ENCODE measurements around the gene MGLL. TPM values are rescaled to one million over a fixed set of nuclear protein-coding genes. Genes with fewer than 3 reads are reported as not detected.

Gene MGLL
- 0.17 TPM for polyA plus RNA-seq (2013, experiment 1 of 2)
- 0.20 TPM for polyA plus RNA-seq (2013, experiment 2 of 2)

DNA sequence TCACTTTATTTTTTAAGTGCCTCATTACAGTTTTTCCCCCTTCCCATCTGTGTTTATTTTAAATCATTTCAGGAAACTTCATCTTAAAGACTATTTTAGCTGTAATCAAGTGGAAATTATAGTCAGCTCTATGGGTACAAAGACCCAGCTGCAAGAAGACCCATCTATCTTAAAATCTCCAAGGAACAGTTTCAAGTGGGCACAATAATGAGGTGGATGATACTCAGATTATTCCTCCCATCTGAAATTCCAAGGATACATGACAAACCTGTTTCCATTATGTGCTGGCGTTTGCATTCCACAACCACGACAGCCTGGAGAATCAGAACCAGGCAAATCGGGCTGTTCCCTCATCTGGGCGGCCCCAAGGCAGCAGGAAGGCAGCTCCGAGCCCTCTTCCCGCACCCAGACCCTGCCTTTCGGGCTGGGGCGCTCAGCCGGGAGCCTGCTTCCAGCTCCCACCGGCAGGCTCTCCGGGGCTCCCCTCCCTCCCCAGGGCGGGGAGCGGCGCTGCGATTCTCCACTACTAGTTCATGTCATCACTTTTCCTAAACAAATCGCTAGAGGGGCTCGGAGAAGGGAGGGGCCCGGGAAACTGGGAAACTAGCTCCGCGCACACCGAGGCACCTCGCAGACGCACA, at the start of gene MGLL:
Gene MGLL, minus strand, starts transcription at position 475 of the 641 bp plus-strand sequence. Its CDS starts 197 bp downstream, at position 278.
- Histone ChIP-seq H4K8ac (ENCODE audit: low read depth, low read length) (no peak within 1 kb of the TSS), H2BK5ac (ENCODE audit: low read length) (no peak within 1 kb of the TSS), H4K5ac (ENCODE audit: low read length) (no peak within 1 kb of the TSS), H2BK15ac (replicated peaks; ENCODE audit: low read depth) (no peak within 1 kb of the TSS), H3K36me3 (ENCODE audit: control insufficient read depth, insufficient read depth, low read length) (no peaks in the 10 kb centered on the region), H3K27me3 (ENCODE audit: insufficient read depth, low read length, poor library complexity) (peaks cover 6% of the 10 kb centered on the region), H3K4me3 (ENCODE audit: low read length) (peak within 1 kb of the TSS; percentile 47), H2AK5ac (ENCODE audit: low read length) (no peak within 1 kb of the TSS), H3K18ac (ENCODE audit: low read length) (no peak within 1 kb of the TSS), H3K79me2 (ENCODE audit: control insufficient read depth, insufficient read depth, low read length) (no peaks in the 10 kb centered on the region), H3K4me1 (ENCODE audit: control insufficient read depth, low read depth, low read length) (no peaks in the 10 kb centered on the region), H3K79me1 (ENCODE audit: low read length) (no peaks in the 10 kb centered on the region), H3K56ac (ENCODE audit: low read length) (peak within 1 kb of the TSS; percentile 76), H3K9ac (ENCODE audit: low read length) (peak within 1 kb of the TSS; percentile 50), H3K4me2 (ENCODE audit: low read length) (peak within 1 kb of the TSS; percentile 96), H3K27ac (ENCODE audit: low read depth, low read length) (no peak within 1 kb of the TSS), H2BK120ac (ENCODE audit: low read depth, low read length) (no peak within 1 kb of the TSS), H3K4ac (ENCODE audit: low read depth, low read length) (no peak within 1 kb of the TSS), H3K23ac (ENCODE audit: low read length) (peak within 1 kb of the TSS; percentile 90)
- DNase-seq, result peak; percentile 34
- WGBS (ENCODE audit: extremely low coverage, insufficient coverage, low lambda C conversion rate), result no CpG with 5 or more reads among the region's 23 CpGs

DNA sequence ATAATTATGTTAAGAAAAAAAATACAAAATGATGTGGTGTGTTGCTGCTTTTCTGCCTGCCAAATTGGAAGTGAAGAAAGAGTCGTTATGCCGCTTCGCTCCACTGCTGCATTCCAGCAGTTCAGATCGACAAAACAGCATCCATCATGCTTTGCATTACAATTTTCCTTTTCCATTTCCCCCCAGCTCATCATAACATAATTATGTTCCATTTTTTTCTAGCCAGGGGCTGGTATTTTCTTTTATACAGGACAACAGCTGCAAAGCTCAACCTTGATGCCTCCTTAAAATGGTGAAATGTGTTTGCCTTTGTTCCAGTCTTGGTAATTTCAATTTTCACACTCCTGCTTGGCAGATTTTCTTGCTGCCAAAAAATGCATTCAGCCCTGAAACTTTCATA, 47.8 kb upstream of the MGLL start:
- Histone ChIP-seq H3K79me2 (ENCODE audit: control insufficient read depth, insufficient read depth, low read length) (no peaks in the 10 kb centered on the region), H3K36me3 (ENCODE audit: control insufficient read depth, insufficient read depth, low read length) (no peaks in the 10 kb centered on the region), H3K4me2 (ENCODE audit: low read length) (no peak overlapping the region), H3K4me1 (ENCODE audit: control insufficient read depth, low read depth, low read length) (no peaks in the 10 kb centered on the region), H2BK120ac (ENCODE audit: low read depth, low read length) (no peak overlapping the region), H3K18ac (ENCODE audit: low read length) (no peak overlapping the region), H3K27ac (ENCODE audit: low read depth, low read length) (no peak overlapping the region), H3K4me3 (ENCODE audit: low read length) (no peak overlapping the region), H4K8ac (ENCODE audit: low read depth, low read length) (no peak overlapping the region), H3K23ac (ENCODE audit: low read length) (no peak overlapping the region), H3K4ac (ENCODE audit: low read depth, low read length) (no peak overlapping the region), H2BK15ac (replicated peaks; ENCODE audit: low read depth) (no peak overlapping the region), H3K9ac (ENCODE audit: low read length) (no peak overlapping the region), H3K79me1 (ENCODE audit: low read length) (no peaks in the 10 kb centered on the region), H3K27me3 (ENCODE audit: insufficient read depth, low read length, poor library complexity) (no peaks in the 10 kb centered on the region), H4K5ac (ENCODE audit: low read length) (no peak overlapping the region), H3K56ac (ENCODE audit: low read length) (no peak overlapping the region), H2BK5ac (ENCODE audit: low read length) (no peak overlapping the region), H2AK5ac (ENCODE audit: low read length) (no peak overlapping the region)
- no CpG with 5 or more reads among the region's 4 CpGs for WGBS (ENCODE audit: extremely low coverage, insufficient coverage, low lambda C conversion rate)
- DNase-seq, result no peak

DNA sequence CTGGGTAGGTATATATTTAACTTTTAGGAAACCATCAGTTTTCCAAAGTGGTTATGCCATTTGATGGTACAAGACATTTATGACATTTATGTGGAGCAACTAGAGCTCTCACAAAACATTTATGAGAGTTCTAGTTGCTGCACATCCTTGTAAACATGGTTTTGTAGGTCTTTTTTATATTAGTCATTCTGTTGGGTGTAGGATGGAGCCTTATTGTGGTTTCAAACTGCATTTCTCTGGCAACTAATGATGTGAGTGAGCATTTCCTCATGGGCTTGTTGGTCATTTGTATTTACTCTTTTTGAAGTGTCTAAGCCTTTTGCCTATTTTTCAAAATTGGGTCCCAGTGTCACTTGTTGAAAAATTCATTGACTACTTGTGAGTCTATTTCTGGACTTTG, 45.7 kb upstream of the MGLL start:
- H4K8ac ChIP-seq (ENCODE audit: low read depth, low read length), result no peak overlapping the region
- H3K4me2 ChIP-seq (ENCODE audit: low read length), result no peak overlapping the region
- no peak for DNase-seq
- H3K79me1 ChIP-seq (ENCODE audit: low read length), result no peaks in the 10 kb centered on the region
- H3K18ac ChIP-seq (ENCODE audit: low read length), result no peak overlapping the region
- no peak overlapping the region for H2BK15ac ChIP-seq (replicated peaks; ENCODE audit: low read depth)
- H2AK5ac ChIP-seq (ENCODE audit: low read length), result no peak overlapping the region
- no peak overlapping the region for H2BK5ac ChIP-seq (ENCODE audit: low read length)
- H3K4me1 ChIP-seq (ENCODE audit: control insufficient read depth, low read depth, low read length), result no peaks in the 10 kb centered on the region
- no peaks in the 10 kb centered on the region for H3K36me3 ChIP-seq (ENCODE audit: control insufficient read depth, insufficient read depth, low read length)
- no peak overlapping the region for H3K4me3 ChIP-seq (ENCODE audit: low read length)
- H3K56ac ChIP-seq (ENCODE audit: low read length), result no peak overlapping the region
- H3K9ac ChIP-seq (ENCODE audit: low read length), result no peak overlapping the region
- H3K79me2 ChIP-seq (ENCODE audit: control insufficient read depth, insufficient read depth, low read length), result no peaks in the 10 kb centered on the region
- no peak overlapping the region for H3K23ac ChIP-seq (ENCODE audit: low read length)
- H2BK120ac ChIP-seq (ENCODE audit: low read depth, low read length), result no peak overlapping the region
- H3K27ac ChIP-seq (ENCODE audit: low read depth, low read length), result no peak overlapping the region
- no peak overlapping the region for H4K5ac ChIP-seq (ENCODE audit: low read length)
- no peak overlapping the region for H3K4ac ChIP-seq (ENCODE audit: low read depth, low read length)
- H3K27me3 ChIP-seq (ENCODE audit: insufficient read depth, low read length, poor library complexity), result no peaks in the 10 kb centered on the region

DNA sequence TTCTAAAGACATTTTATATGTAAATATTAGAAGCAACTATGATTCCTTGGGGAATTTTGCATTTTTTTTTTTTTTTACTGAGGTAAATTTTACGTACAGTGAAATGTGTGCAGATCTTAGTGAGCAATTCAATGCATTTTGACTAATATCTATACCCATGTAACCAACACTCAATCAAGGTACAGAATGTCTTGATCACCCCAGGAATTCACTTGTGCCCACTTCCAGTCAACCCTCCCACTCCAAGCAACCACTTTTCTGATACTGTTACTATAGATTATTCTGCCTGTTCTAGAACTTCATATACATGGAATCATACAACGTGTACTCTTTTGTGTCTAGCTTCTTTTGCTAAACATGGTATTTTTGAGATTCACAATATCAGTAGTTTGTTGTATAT, 45.1 kb upstream of the MGLL start:
- no peaks in the 10 kb centered on the region for H3K79me2 ChIP-seq (ENCODE audit: control insufficient read depth, insufficient read depth, low read length)
- no peaks in the 10 kb centered on the region for H3K36me3 ChIP-seq (ENCODE audit: control insufficient read depth, insufficient read depth, low read length)
- no peaks in the 10 kb centered on the region for H3K4me1 ChIP-seq (ENCODE audit: control insufficient read depth, low read depth, low read length)
- WGBS (ENCODE audit: extremely low coverage, insufficient coverage, low lambda C conversion rate), result no CpG with 5 or more reads among the region's 2 CpGs
- H3K4me2 ChIP-seq (ENCODE audit: low read length), result no peak overlapping the region
- no peaks in the 10 kb centered on the region for H3K79me1 ChIP-seq (ENCODE audit: low read length)
- H3K56ac ChIP-seq (ENCODE audit: low read length), result no peak overlapping the region
- H4K5ac ChIP-seq (ENCODE audit: low read length), result no peak overlapping the region
- H3K23ac ChIP-seq (ENCODE audit: low read length), result no peak overlapping the region
- DNase-seq, result no peak
- H3K18ac ChIP-seq (ENCODE audit: low read length), result no peak overlapping the region
- H3K4me3 ChIP-seq (ENCODE audit: low read length), result no peak overlapping the region
- no peak overlapping the region for H2BK120ac ChIP-seq (ENCODE audit: low read depth, low read length)
- no peak overlapping the region for H3K9ac ChIP-seq (ENCODE audit: low read length)
- no peak overlapping the region for H3K4ac ChIP-seq (ENCODE audit: low read depth, low read length)
- no peak overlapping the region for H3K27ac ChIP-seq (ENCODE audit: low read depth, low read length)
- no peak overlapping the region for H4K8ac ChIP-seq (ENCODE audit: low read depth, low read length)
- no peak overlapping the region for H2BK15ac ChIP-seq (replicated peaks; ENCODE audit: low read depth)
- no peak overlapping the region for H2AK5ac ChIP-seq (ENCODE audit: low read length)
- no peak overlapping the region for H2BK5ac ChIP-seq (ENCODE audit: low read length)
- H3K27me3 ChIP-seq (ENCODE audit: insufficient read depth, low read length, poor library complexity), result no peaks in the 10 kb centered on the region

DNA sequence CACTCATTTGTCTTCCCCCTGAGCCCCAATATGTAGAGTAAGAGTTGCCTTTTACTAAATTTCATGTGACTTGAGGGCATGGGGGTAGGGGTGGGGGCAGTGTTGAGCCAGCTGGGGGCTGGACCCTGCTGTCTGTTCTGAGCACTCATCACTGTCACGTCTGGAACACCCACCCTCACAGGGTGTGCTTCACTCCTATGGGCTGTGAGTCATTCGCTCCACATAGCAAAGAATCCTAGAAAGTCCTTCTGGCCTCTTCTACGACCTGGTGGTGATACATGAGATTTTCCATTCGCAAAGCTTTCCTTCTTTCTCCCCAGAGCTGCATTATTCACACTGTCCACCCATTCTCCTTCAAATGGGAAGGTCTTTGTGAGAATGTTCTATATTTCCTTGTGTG, 43.6 kb upstream of the MGLL start:
- no peaks in the 10 kb centered on the region for H3K27me3 ChIP-seq (ENCODE audit: insufficient read depth, low read length, poor library complexity)
- no peak overlapping the region for H3K4me2 ChIP-seq (ENCODE audit: low read length)
- no peak overlapping the region for H3K4me3 ChIP-seq (ENCODE audit: low read length)
- no peak overlapping the region for H2BK120ac ChIP-seq (ENCODE audit: low read depth, low read length)
- H3K56ac ChIP-seq (ENCODE audit: low read length), result no peak overlapping the region
- H3K36me3 ChIP-seq (ENCODE audit: control insufficient read depth, insufficient read depth, low read length), result no peaks in the 10 kb centered on the region
- H3K9ac ChIP-seq (ENCODE audit: low read length), result no peak overlapping the region
- H2AK5ac ChIP-seq (ENCODE audit: low read length), result no peak overlapping the region
- H4K5ac ChIP-seq (ENCODE audit: low read length), result no peak overlapping the region
- no peaks in the 10 kb centered on the region for H3K79me2 ChIP-seq (ENCODE audit: control insufficient read depth, insufficient read depth, low read length)
- no peak overlapping the region for H3K27ac ChIP-seq (ENCODE audit: low read depth, low read length)
- H3K23ac ChIP-seq (ENCODE audit: low read length), result no peak overlapping the region
- no peak overlapping the region for H4K8ac ChIP-seq (ENCODE audit: low read depth, low read length)
- no peak overlapping the region for H2BK15ac ChIP-seq (replicated peaks; ENCODE audit: low read depth)
- no peaks in the 10 kb centered on the region for H3K79me1 ChIP-seq (ENCODE audit: low read length)
- DNase-seq, result peak; percentile 65
- H3K18ac ChIP-seq (ENCODE audit: low read length), result no peak overlapping the region
- no peak overlapping the region for H2BK5ac ChIP-seq (ENCODE audit: low read length)
- no peaks in the 10 kb centered on the region for H3K4me1 ChIP-seq (ENCODE audit: control insufficient read depth, low read depth, low read length)
- no CpG with 5 or more reads among the region's 4 CpGs for WGBS (ENCODE audit: extremely low coverage, insufficient coverage, low lambda C conversion rate)
- no peak overlapping the region for H3K4ac ChIP-seq (ENCODE audit: low read depth, low read length)

- Histone ChIP-seq H2BK5ac (ENCODE audit: low read length) (no peak overlapping the region), H3K56ac (ENCODE audit: low read length) (no peak overlapping the region), H3K4me1 (ENCODE audit: control insufficient read depth, low read depth, low read length) (no peaks in the 10 kb centered on the region), H3K79me1 (ENCODE audit: low read length) (no peaks in the 10 kb centered on the region), H3K18ac (ENCODE audit: low read length) (no peak overlapping the region), H2AK5ac (ENCODE audit: low read length) (no peak overlapping the region), H2BK120ac (ENCODE audit: low read depth, low read length) (no peak overlapping the region), H4K8ac (ENCODE audit: low read depth, low read length) (no peak overlapping the region), H3K36me3 (ENCODE audit: control insufficient read depth, insufficient read depth, low read length) (no peaks in the 10 kb centered on the region), H3K4ac (ENCODE audit: low read depth, low read length) (no peak overlapping the region), H2BK15ac (replicated peaks; ENCODE audit: low read depth) (no peak overlapping the region), H3K27me3 (ENCODE audit: insufficient read depth, low read length, poor library complexity) (no peaks in the 10 kb centered on the region), H3K4me2 (ENCODE audit: low read length) (no peak overlapping the region), H3K4me3 (ENCODE audit: low read length) (no peak overlapping the region), H3K23ac (ENCODE audit: low read length) (no peak overlapping the region), H3K9ac (ENCODE audit: low read length) (no peak overlapping the region), H3K27ac (ENCODE audit: low read depth, low read length) (no peak overlapping the region), H4K5ac (ENCODE audit: low read length) (no peak overlapping the region), H3K79me2 (ENCODE audit: control insufficient read depth, insufficient read depth, low read length) (no peaks in the 10 kb centered on the region)
- no CpG with 5 or more reads among the region's 7 CpGs for WGBS (ENCODE audit: extremely low coverage, insufficient coverage, low lambda C conversion rate)
- DNase-seq, result peak; percentile 10
These were observed 37.9 kb upstream of the MGLL start for GRCh38 chr3:127860211-127860696.

Measured in mesendoderm (in vitro differentiated cells).